H1 (cell line): ENCODE data around the gene VPS54. TPM values are rescaled to one million over a fixed set of nuclear protein-coding genes. Genes with fewer than 3 reads are reported as not detected.

Experiments used
- CTCF ChIA-PET: fragments of 300-600 bp; sonication (Branson Sonifier 250); formaldehyde crosslinking; loops from one replicate; lab custom pipeline; 2021; ENCODE audit not compliant: partially characterized antibody; lab: Charles Lee
- POLR2A ChIA-PET: fragments of 300-600 bp; sonication (Branson Sonifier 250); formaldehyde crosslinking; loops from one replicate; lab custom pipeline; 2021; ENCODE audit warnings: inconsistent platforms; ENCODE audit not compliant: partially characterized antibody; lab: Charles Lee
- DNase-seq, 2 experiments: peaks; one replicate each; pipeline versions ENCODE4 v3.0.0 to v3.0.0-alpha.2; 2010 to 2022; ENCODE audit warnings: low spot score in 2 of 2, low read depth in 1 of 2, mixed read lengths in 1 of 2
- FAIRE-seq: peaks from 2 replicates; lab custom pipeline; 2011; peaks lifted over from hg19 to GRCh38; lab: Jason Lieb, UNC
- H2AFZ ChIP-seq: 2 replicates; pipeline ENCODE4 v1.8.1; 2012; ENCODE audit warnings: low read length, inconsistent platforms
- H2AK5ac ChIP-seq: 2 replicates; pipeline ENCODE4 v1.6.1; 2013; ENCODE audit warnings: low read depth, low read length
- H2BK120ac ChIP-seq: replicated peaks from 2 replicates; pipeline ENCODE3; 2013; ENCODE audit warnings: low read depth, low read length, inconsistent platforms
- H2BK12ac ChIP-seq: 2 replicates; pipeline ENCODE4 v1.6.1; 2013; ENCODE audit warnings: low read depth, low read length
- H2BK15ac ChIP-seq: 2 replicates; pipeline ENCODE4 v1.6.1; 2013; ENCODE audit warnings: low read length
- H2BK20ac ChIP-seq: 2 replicates; pipeline ENCODE4 v1.6.1; 2013; ENCODE audit warnings: low read length
- H2BK5ac ChIP-seq: 2 replicates; pipeline ENCODE4 v1.6.1; 2013; ENCODE audit warnings: low read depth, low read length
- H3K14ac ChIP-seq: 2 replicates; pipeline ENCODE4 v1.6.1; 2013; ENCODE audit warnings: inconsistent platforms; ENCODE audit not compliant: insufficient read length
- H3K18ac ChIP-seq: 2 replicates; pipeline ENCODE4 v1.6.1; 2013; ENCODE audit warnings: low read length; ENCODE audit errors: extremely low read depth
- H3K23ac ChIP-seq: 2 replicates; pipeline ENCODE4 v1.6.1; 2013; ENCODE audit warnings: inconsistent platforms; ENCODE audit not compliant: insufficient read length
- H3K23me2 ChIP-seq: 2 replicates; pipeline ENCODE4 v1.6.1; 2013; ENCODE audit warnings: low read depth, low read length
- H3K27ac ChIP-seq: 2 replicates; pipeline ENCODE4 v1.6.1; 2011; ENCODE audit warnings: low read depth, low read length, inconsistent platforms
- H3K27me3 ChIP-seq, 4 experiments: replicated peaks in 1 of 4; 1 replicate in 1 of 4; 2 replicates in 3 of 4; pipeline versions ENCODE4 v1.6.1 to v1.8.1; 2011 to 2013; ENCODE audit warnings: low read length in 3 of 4, mild to moderate bottlenecking in 3 of 4, inconsistent platforms in 2 of 4, mixed read lengths in 2 of 4, moderate library complexity in 1 of 4; ENCODE audit not compliant: control insufficient read depth in 3 of 4, insufficient read depth in 3 of 4; ENCODE audit errors: extremely low read depth in 1 of 4
- H3K36me3 ChIP-seq, 4 experiments: 2 replicates each; pipeline versions ENCODE4 v1.6.1 to v1.8.1; 2011 to 2013; ENCODE audit warnings: mild to moderate bottlenecking in 4 of 4, low read length in 3 of 4, moderate library complexity in 2 of 4, control low read depth in 1 of 4, inconsistent platforms in 1 of 4; ENCODE audit not compliant: insufficient read depth in 4 of 4, control insufficient read depth in 2 of 4
- H3K4ac ChIP-seq: replicated peaks from 2 replicates; pipeline ENCODE3; 2013; ENCODE audit warnings: low read length, low read depth, mixed read lengths, inconsistent platforms; ENCODE audit not compliant: insufficient read length
- H3K4me1 ChIP-seq, 4 experiments: replicated peaks in 1 of 4; 1 replicate in 1 of 4; 2 replicates in 3 of 4; pipeline versions ENCODE4 v1.6.1 to v1.8.1; 2011 to 2013; ENCODE audit warnings: low read length in 3 of 4, inconsistent platforms in 2 of 4, mixed read lengths in 1 of 4; ENCODE audit not compliant: insufficient read depth in 4 of 4, control insufficient read depth in 3 of 4
- H3K4me2 ChIP-seq, 2 experiments: 2 replicates each; pipeline versions ENCODE4 v1.6.1 to v1.8.1; 2011 to 2013; ENCODE audit warnings: low read depth in 2 of 2, low read length in 2 of 2, control low read depth in 1 of 2, inconsistent platforms in 1 of 2, mild to moderate bottlenecking in 1 of 2; ENCODE audit not compliant: insufficient read depth in 1 of 2
- H3K4me3 ChIP-seq, 4 experiments: fragments of 200-600, 300-600 bp in 1 of 4; sonication (generic), shearing (Covaris generic), sonication (Bioruptor Twin) in 1 of 4; 2 replicates each; pipeline versions ENCODE4 v1.5.1 to v1.8.1; 2011 to 2016; ENCODE audit warnings: low read length in 4 of 4, low read depth in 3 of 4, control low read depth in 2 of 4, inconsistent platforms in 2 of 4, mild to moderate bottlenecking in 2 of 4, mixed read lengths in 1 of 4, moderate library complexity in 1 of 4; ENCODE audit not compliant: insufficient read depth in 2 of 4; ENCODE audit errors: extremely low read depth in 1 of 4
- H3K56ac ChIP-seq: replicated peaks from 2 replicates; pipeline ENCODE3; 2013; ENCODE audit warnings: low read depth, mild to moderate bottlenecking, mixed read lengths, low read length, inconsistent platforms; ENCODE audit not compliant: insufficient read length
- H3K79me1 ChIP-seq: 2 replicates; pipeline ENCODE4 v1.6.1; 2013; ENCODE audit warnings: low read depth, low read length, control low read depth
- H3K79me2 ChIP-seq, 2 experiments: 2 replicates each; pipeline versions ENCODE4 v1.6.1 to v1.8.1; 2012 to 2013; ENCODE audit warnings: low read length in 2 of 2, mild to moderate bottlenecking in 2 of 2, inconsistent platforms in 1 of 2; ENCODE audit not compliant: insufficient read depth in 2 of 2, control insufficient read depth in 1 of 2
- H3K9ac ChIP-seq, 4 experiments: replicated peaks in 1 of 4; 1 replicate in 1 of 4; 2 replicates in 3 of 4; pipeline versions ENCODE4 v1.6.1 to v1.8.1; 2011 to 2013; ENCODE audit warnings: low read depth in 3 of 4, low read length in 3 of 4, control low read depth in 2 of 4, mild to moderate bottlenecking in 2 of 4, moderate library complexity in 2 of 4, inconsistent platforms in 1 of 4; ENCODE audit errors: extremely low read depth in 1 of 4
- H3K9me3 ChIP-seq, 2 experiments: 2 replicates each; pipeline versions ENCODE4 v1.6.1 to v1.8.1; 2012 to 2013; ENCODE audit warnings: mild to moderate bottlenecking in 2 of 2, moderate library complexity in 2 of 2, control low read depth in 1 of 2, inconsistent platforms in 1 of 2, low read depth in 1 of 2, low read length in 1 of 2, mixed read lengths in 1 of 2; ENCODE audit not compliant: insufficient read depth in 2 of 2
- H4K20me1 ChIP-seq, 2 experiments: replicated peaks in 1 of 2; 2 replicates each; pipeline versions ENCODE3 to v1.8.1; 2011 to 2013; ENCODE audit warnings: inconsistent platforms in 2 of 2, low read length in 2 of 2, mild to moderate bottlenecking in 1 of 2; ENCODE audit not compliant: insufficient read depth in 2 of 2, control insufficient read depth in 1 of 2
- H4K5ac ChIP-seq: 2 replicates; pipeline ENCODE4 v1.6.1; 2013; ENCODE audit warnings: low read length, low read depth, mixed read lengths, inconsistent platforms; ENCODE audit not compliant: insufficient read length
- H4K8ac ChIP-seq: 2 replicates; pipeline ENCODE4 v1.8.0; 2013; ENCODE audit warnings: mild to moderate bottlenecking, moderate library complexity, low read length, inconsistent platforms; ENCODE audit not compliant: insufficient read depth; ENCODE audit errors: extremely low read depth
- H4K91ac ChIP-seq: replicated peaks from 2 replicates; pipeline ENCODE3; 2013; ENCODE audit warnings: low read length, mixed read lengths, inconsistent platforms; ENCODE audit not compliant: insufficient read length
- ATF2 ChIP-seq: IDR thresholded peaks from 2 replicates; pipeline ENCODE4 v1.6.1; 2012; ENCODE audit warnings: low read length, inconsistent platforms
- HDAC2 ChIP-seq, 2 experiments: fragments of 300-600 bp in 1 of 2; sonication (generic) in 1 of 2; IDR thresholded peaks; 2 replicates each; pipeline ENCODE4 v1.6.1; 2011 to 2012; ENCODE audit warnings: low read depth in 2 of 2, low read length in 2 of 2, mild to moderate bottlenecking in 2 of 2, moderate library complexity in 2 of 2, borderline replicate concordance in 1 of 2, inconsistent platforms in 1 of 2
- POLR2A ChIP-seq, 2 experiments: IDR thresholded peaks; 1 replicate in 1 of 2; 2 replicates in 1 of 2; pipeline ENCODE4 v1.6.1; 2011; ENCODE audit warnings: low read depth in 2 of 2, low read length in 2 of 2, mild to moderate bottlenecking in 2 of 2; ENCODE audit errors: control extremely low read depth in 1 of 2
- POLR2AphosphoS5 ChIP-seq: IDR thresholded peaks from 2 replicates; pipeline ENCODE4 v1.6.1; 2011; ENCODE audit warnings: low read depth, low read length
- RFX5 ChIP-seq: IDR thresholded peaks from 2 replicates; pipeline ENCODE4 v1.6.1; 2011; ENCODE audit warnings: low read depth, low read length, improper control_type of control experiment, borderline replicate concordance
- RNF2 ChIP-seq: fragments of 200-900, 300-1000 bp; sonication (generic); IDR thresholded peaks from 2 replicates; pipeline ENCODE4 v1.7.1; 2016; ENCODE audit warnings: borderline replicate concordance, low read depth, mild to moderate bottlenecking, antibody characterized with exemption, low read length; ENCODE audit not compliant: poor library complexity, severe bottlenecking; ENCODE audit errors: missing control alignments
- USF2 ChIP-seq: IDR thresholded peaks from 2 replicates; pipeline ENCODE4 v1.6.1; 2011; ENCODE audit warnings: low read length, improper control_type of control experiment
- WGBS, 2 experiments: shearing (Covaris generic) in 1 of 2; methylation state at CpG; one replicate each; pipeline versions ENCODE4 v1.1.6 to v1.1.7; 2013 to 2015; ENCODE audit warnings: low lambda C conversion rate in 2 of 2, mixed read lengths in 2 of 2, inconsistent platforms in 1 of 2, low coverage in 1 of 2, missing lambda C conversion rate in 1 of 2; ENCODE audit not compliant: insufficient replicate concordance in 2 of 2, insufficient coverage in 1 of 2, insufficient read length in 1 of 2; ENCODE audit errors: extremely low coverage in 1 of 2, missing lambda C conversion rate in 1 of 2; 5-methylcytosine and 5-hydroxymethylcytosine counted together
- polyA plus RNA-seq, 7 experiments: library from polyadenylated mRNA; depleted of rRNA in 3 of 7; stranded (reverse) in 5 of 7; unstranded in 2 of 7; fragments of >200 nt in 5 of 7; fragments of 200-250 nt in 2 of 7; gene quantifications; 1 replicate in 5 of 7; 2 replicates in 1 of 7; 4 replicates in 1 of 7; pipeline versions ENCODE4 v1.2.1 to v1.2.3, GENCODE V29; 2011 to 2013; ENCODE audit warnings: missing spikeins in 2 of 7, mixed read lengths in 2 of 7
- total RNA-seq: library from RNA; stranded (reverse); fragmentation: NEBNext Ultra II Directional; extraction: Animal tissue kit (Norgen Biotek cat#: 25700); gene quantifications from 2 replicates; pipeline ENCODE4 v1.2.1, GENCODE V29; 2021

The VPS54 gene
- total and polyA plus RNA-seq, 2 of the 8 experiments (the other 6 are each of a cell fraction or from before 2014, with no cell fraction given) = 3.6 to 13.2 TPM

GRCh38 chr2:63886445-63886844, 132.8 kb downstream of the VPS54 start:
- Histone ChIP-seq H3K4ac (no peak overlapping the region), H3K14ac (no peak overlapping the region), H3K9me3 (no peaks in the 10 kb centered on the region), H2BK120ac (no peak overlapping the region), H4K8ac (no peak overlapping the region), H3K23ac (no peak overlapping the region), H4K91ac (no peak overlapping the region), H2AFZ (no peak overlapping the region), H3K79me2 (peaks cover 0 to 27% of the 10 kb centered on the region in 2 experiments; a peak in 2 of 4 replicates), H3K36me3 (peaks cover 40 to 100% (median 90%) of the 10 kb centered on the region in 4 experiments), H4K5ac (no peak overlapping the region), H2BK15ac (no peak overlapping the region), H3K18ac (no peak overlapping the region), H3K56ac (no peak overlapping the region), H2BK5ac (no peak overlapping the region), H3K27ac (no peak overlapping the region), H3K27me3 (no peaks in the 10 kb centered on the region), H4K20me1 (peaks cover 7 to 9% of the 10 kb centered on the region in 2 experiments), H3K79me1 (peaks cover 2% of the 10 kb centered on the region; the same call in 1 of the 2 replicates), H3K4me3 (no peak overlapping the region), H3K4me2 (no peak overlapping the region), H3K9ac (no peak overlapping the region), H3K23me2 (no peaks in the 10 kb centered on the region), H3K4me1 (peaks cover 0 to 5% (median 0%) of the 10 kb centered on the region in 4 experiments; a peak in 4 of 7 replicates), H2BK20ac (no peak overlapping the region), H2BK12ac (no peak overlapping the region), H2AK5ac (no peak overlapping the region)
- ChIA-PET CTCF (no interaction called here), POLR2A (interaction anchor here (1.0 to 3.0 kb wide), 2 partner anchors 11 to 152 kb away, joined by 3 to 9 read pairs; no protein-coding TSS in a partner anchor)
- FAIRE-seq (no peak), DNase-seq (no peak)
- 93% methylated on average over 2 of the region's 2 CpGs; no CpG with 5 or more reads in 1 of the 2 experiments for WGBS, 2 experiments
- TF ChIP-seq ATF2 (peak; percentile 23; the same call in 1 of the 2 replicates), USF2 (no peak), RFX5 (no peak), HDAC2 (IDR thresholded peaks at IDR 0.05; ENCODE audit: borderline replicate concordance in 1 of 2, low read depth in 2 of 2, low read length in 2 of 2) (no peak), RNF2 (no peak), POLR2A (IDR thresholded peaks at IDR 0.05; ENCODE audit: control extremely low read depth in 1 of 2, low read depth in 2 of 2, low read length in 2 of 2) (peak in 1 of 2 experiments; percentile 64; a peak in 2 of 3 replicates), POLR2AphosphoS5 (peak; percentile 82)
